NCI-H524 treated with DMSO at 0.1 percent for 48 hours (cell line): ENCODE data around the gene LRP1.

Source experiments
- DNase-seq: peaks from one replicate; lab custom pipeline; 2025; lab: John Stamatoyannopoulos, UW

The LRP1 gene

GRCh38 chr12:57135527-57136326 lies 7.4 kb downstream of the LRP1 start:
- no peak for DNase-seq

GRCh38 chr12:57138526-57139272 lies 10.4 kb downstream of the LRP1 start:
- no peak for DNase-seq

- DNase-seq: no peak
These were observed 11.7 kb downstream of the LRP1 start for GRCh38 chr12:57139796-57140649.

- DNase-seq: no peak
These were observed 13.0 kb downstream of the LRP1 start for GRCh38 chr12:57141249-57141648.

- no peak for DNase-seq
These were observed 13.8 kb downstream of the LRP1 start for GRCh38 chr12:57142121-57142520.

- no peak for DNase-seq
These were observed 14.4 kb downstream of the LRP1 start for GRCh38 chr12:57142727-57143126.

- DNase-seq: no peak
These were observed 15.2 kb downstream of the LRP1 start for GRCh38 chr12:57143454-57143853.

- DNase-seq: no peak
These were observed 17.3 kb downstream of the LRP1 start for GRCh38 chr12:57145460-57146059.

- no peak for DNase-seq
These were observed 17.8 kb downstream of the LRP1 start for GRCh38 chr12:57146092-57146491.

GRCh38 chr12:57146961-57147944 lies 19.0 kb downstream of the LRP1 start, which contains the start of gene LRP1-AS:
Gene LRP1-AS (minus strand): TSS chr12:57147619.
- no peak for DNase-seq

- no peak for DNase-seq
These were observed 20.4 kb downstream of the LRP1 start for GRCh38 chr12:57148469-57149244.

GRCh38 chr12:57149245-57149900 lies 21.1 kb downstream of the LRP1 start:
- DNase-seq: no peak

GRCh38 chr12:57150400-57151000 lies 22.2 kb downstream of the LRP1 start:
- DNase-seq: no peak

- DNase-seq: no peak
These were observed 23.7 kb downstream of the LRP1 start for GRCh38 chr12:57151741-57152630.

- DNase-seq: no peak
These were observed 24.4 kb downstream of the LRP1 start for GRCh38 chr12:57152639-57153038.

GRCh38 chr12:57153415-57153997 lies 25.2 kb downstream of the LRP1 start:
- DNase-seq: no peak

- no peak for DNase-seq
These were observed 25.8 kb downstream of the LRP1 start for GRCh38 chr12:57154076-57154475.
